Liver (tissue), 9 donors: ENCODE data around the gene INHBC. TPM values are rescaled to one million over a fixed set of nuclear protein-coding genes. Genes with fewer than 3 reads are reported as not detected.

ENCODE experiments used
- DNase-seq: peaks from one replicate; pipeline ENCODE4 v3.0.0-alpha.2; 2017; ENCODE audit warnings: low spot score
- H3K27ac ChIP-seq, 2 donors: one replicate each; pipeline ENCODE4 v1.7.0; 2013; ENCODE audit warnings: inconsistent platforms in 2 of 2, low read length in 2 of 2, control low read depth in 1 of 2, low read depth in 1 of 2, mild to moderate bottlenecking in 1 of 2
- H3K27me3 ChIP-seq, 4 donors: one replicate each; pipeline versions ENCODE4 v1.6.1 to v1.7.0; 2013; ENCODE audit warnings: low read length in 3 of 4, inconsistent platforms in 1 of 4, mild to moderate bottlenecking in 1 of 4, moderate library complexity in 1 of 4; ENCODE audit not compliant: control insufficient read depth in 4 of 4, insufficient read depth in 4 of 4
- H3K36me3 ChIP-seq, 4 donors: one replicate each; pipeline versions ENCODE4 v1.6.1 to v1.7.0; 2013; ENCODE audit warnings: low read length in 3 of 4, mild to moderate bottlenecking in 3 of 4, low read depth in 1 of 4, moderate library complexity in 1 of 4; ENCODE audit not compliant: control insufficient read depth in 4 of 4, insufficient read depth in 3 of 4
- H3K4me1 ChIP-seq, 4 donors: one replicate each; pipeline versions ENCODE4 v1.6.1 to v1.7.0; 2013; ENCODE audit warnings: low read length in 3 of 4, mild to moderate bottlenecking in 3 of 4, moderate library complexity in 1 of 4; ENCODE audit not compliant: control insufficient read depth in 4 of 4, insufficient read depth in 4 of 4
- H3K4me3 ChIP-seq, 3 donors: one replicate each; pipeline versions ENCODE4 v1.6.1 to v1.7.0; 2013; ENCODE audit warnings: low read length in 3 of 3, control low read depth in 1 of 3, low read depth in 1 of 3, mild to moderate bottlenecking in 1 of 3
- H3K9ac ChIP-seq, 2 donors: one replicate each; pipeline ENCODE4 v1.7.0; 2013; ENCODE audit warnings: low read length in 2 of 2, mild to moderate bottlenecking in 2 of 2, moderate library complexity in 2 of 2, control low read depth in 1 of 2, low read depth in 1 of 2
- H3K9me3 ChIP-seq, 4 donors: one replicate each; pipeline versions ENCODE4 v1.6.1 to v1.7.0; 2013; ENCODE audit warnings: low read length in 3 of 4; ENCODE audit not compliant: control insufficient read depth in 4 of 4
- CTCF ChIP-seq: fragments of 150-350 bp; IDR thresholded peaks from 2 replicates; pipeline ENCODE4 v1.5.1; 2017; ENCODE audit warnings: improper control_type of control experiment, low read depth, low read length; ENCODE audit not compliant: missing input control
- EGR1 ChIP-seq, 2 donors: IDR thresholded peaks; 2 replicates each; pipeline ENCODE4 v1.6.1; 2016 to 2018; ENCODE audit warnings: antibody characterized with exemption in 2 of 2, low read depth in 2 of 2
- FOXA1 ChIP-seq: IDR thresholded peaks from 2 replicates; pipeline ENCODE4 v1.6.1; 2016; ENCODE audit warnings: antibody characterized with exemption
- FOXA2 ChIP-seq: IDR thresholded peaks from 2 replicates; pipeline ENCODE4 v1.6.1; 2016; ENCODE audit warnings: antibody characterized with exemption
- GABPA ChIP-seq, 2 donors: IDR thresholded peaks in 1 of 2; conservative IDR thresholded peaks in 1 of 2; 2 replicates each; pipeline ENCODE4 v1.6.1; 2016; ENCODE audit warnings: antibody characterized with exemption in 2 of 2, mild to moderate bottlenecking in 1 of 2, moderate library complexity in 1 of 2
- HNF4A ChIP-seq, 2 donors: conservative IDR thresholded peaks; 2 replicates each; pipeline ENCODE4 v1.6.1; 2016; ENCODE audit warnings: antibody characterized with exemption in 2 of 2, mild to moderate bottlenecking in 2 of 2
- HNF4G ChIP-seq: IDR thresholded peaks from 2 replicates; pipeline ENCODE4 v1.6.1; 2016; ENCODE audit warnings: antibody characterized with exemption
- JUND ChIP-seq, 2 donors: IDR thresholded peaks; 2 replicates each; pipeline ENCODE4 v1.6.1; 2016; ENCODE audit warnings: antibody characterized with exemption in 2 of 2
- MAX ChIP-seq: IDR thresholded peaks from 2 replicates; pipeline ENCODE4 v1.6.1; 2016; ENCODE audit warnings: antibody characterized with exemption
- NR2F2 ChIP-seq: IDR thresholded peaks from 2 replicates; pipeline ENCODE4 v1.6.1; 2016; ENCODE audit warnings: antibody characterized with exemption
- RAD21 ChIP-seq, 2 donors: IDR thresholded peaks; 2 replicates each; pipeline ENCODE4 v1.6.1; 2016; ENCODE audit warnings: antibody characterized with exemption in 2 of 2, mild to moderate bottlenecking in 2 of 2
- SP1 ChIP-seq: IDR thresholded peaks from 2 replicates; pipeline ENCODE4 v1.6.1; 2018; ENCODE audit warnings: antibody characterized with exemption, mild to moderate bottlenecking
- TAF1 ChIP-seq: conservative IDR thresholded peaks from 2 replicates; pipeline ENCODE4 v1.6.1; 2016; ENCODE audit warnings: antibody characterized with exemption, mild to moderate bottlenecking
- YY1 ChIP-seq: IDR thresholded peaks from 2 replicates; pipeline ENCODE4 v1.6.1; 2016; ENCODE audit warnings: antibody characterized with exemption, mild to moderate bottlenecking
- ZBTB33 ChIP-seq: IDR thresholded peaks from 2 replicates; pipeline ENCODE4 v1.6.1; 2016; ENCODE audit warnings: antibody characterized with exemption
- WGBS: extraction: QIAGEN DNeasy Blood & Tissue Kit; methylation state at CpG from one replicate; pipeline ENCODE4 v1.1.7; 2013; 5-methylcytosine and 5-hydroxymethylcytosine counted together
- polyA plus RNA-seq, 2 donors: library from polyadenylated mRNA; stranded (reverse) in 1 of 2; unstranded in 1 of 2; fragments of 200-250 nt in 1 of 2; fragments of >200 nt in 1 of 2; fragmentation: Nextera tagmentation in 1 of 2; extraction: Ambion mirVana in 1 of 2; gene quantifications; one replicate each; pipeline versions ENCODE4 v1.2.1 to v1.2.3, GENCODE V29; 2013 to 2015
- total RNA-seq, 2 donors: library from RNA; depleted of rRNA; stranded (reverse); fragments of >200 nt; gene quantifications; one replicate each; pipeline ENCODE4 v1.2.3, GENCODE V29; 2014
- donor health status: healthy.
- donor health status: healthy.
- donor health status: healthy.
- donor health status: healthy.
- donor health status: healthy.

The INHBC gene
- total and polyA plus RNA-seq, 4 donors: 2.8 to 134 (median 86.7) TPM

DNA sequence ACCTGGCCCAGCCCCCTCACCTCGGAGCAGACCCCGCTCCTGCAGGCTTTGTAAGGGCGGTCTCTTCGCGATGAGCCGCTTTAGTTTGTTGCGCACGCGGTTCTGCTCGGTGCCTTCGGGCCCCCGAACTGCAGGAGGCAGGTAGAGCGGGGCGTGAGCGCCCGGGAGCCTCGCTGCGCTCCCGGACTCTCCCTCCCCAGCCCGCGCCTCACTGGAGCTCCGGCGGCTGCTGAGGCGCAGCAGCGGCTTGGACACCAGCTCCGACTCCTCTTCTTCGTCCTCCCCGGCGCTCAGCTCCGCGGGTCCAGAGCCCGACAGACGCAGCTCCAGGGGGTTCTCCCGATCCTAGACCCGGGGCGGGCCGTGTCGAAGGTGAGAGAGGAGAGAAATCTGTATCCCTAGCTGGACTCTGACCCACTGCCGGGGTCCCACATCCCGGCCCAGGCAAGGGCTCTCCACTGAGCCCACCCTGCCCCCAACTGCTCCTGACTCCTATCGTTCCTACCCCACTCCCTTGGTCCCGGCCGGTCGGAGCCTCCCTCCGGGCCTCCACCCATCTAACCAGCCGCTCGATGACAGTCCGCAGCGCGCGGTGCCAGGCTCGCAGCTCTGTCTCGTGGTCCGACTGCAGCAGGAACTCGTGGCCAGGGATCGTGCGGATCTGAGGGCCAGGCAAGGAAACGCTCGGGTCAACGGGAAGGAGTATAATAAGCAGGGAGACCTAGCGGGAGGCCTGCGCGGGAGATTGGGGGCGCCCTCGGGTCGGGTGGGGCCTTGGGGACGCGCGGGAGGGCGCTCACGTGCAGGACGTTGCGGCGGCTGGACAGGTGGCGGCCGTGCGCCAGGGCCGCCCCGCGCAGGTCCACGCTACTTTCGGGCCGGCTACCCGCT, 40.9 kb downstream of the INHBC start:
- 8% methylated on average over 84 of the region's 84 CpGs for WGBS
- Histone ChIP-seq H3K9ac (no peak overlapping the region), H3K4me1 (peaks cover 4 to 18% (median 12%) of the 10 kb centered on the region in 4 donors), H3K27ac (no peak overlapping the region), H3K27me3 (peaks cover 0 to 6% (median 3%) of the 10 kb centered on the region in 4 donors), H3K4me3 (peak overlapping the region in 2 of 3 donors; percentile 37 to 43), H3K36me3 (peaks cover 0 to 2% (median 0%) of the 10 kb centered on the region in 4 donors), H3K9me3 (no peaks in the 10 kb centered on the region)
- TF ChIP-seq GABPA (IDR thresholded peaks at IDR 0.05 in 1 of 2, conservative IDR thresholded peaks at IDR 0.05 in 1 of 2) (no peak), TAF1 (no peak), HNF4A (conservative IDR thresholded peaks at IDR 0.05) (no peak), RAD21 (IDR thresholded peaks at IDR 0.05) (no peak), FOXA1 (no peak), HNF4G (no peak), SP1 (no peak), YY1 (no peak), JUND (IDR thresholded peaks at IDR 0.05) (no peak), CTCF (no peak), FOXA2 (no peak)
- DNase-seq: no peak

DNA sequence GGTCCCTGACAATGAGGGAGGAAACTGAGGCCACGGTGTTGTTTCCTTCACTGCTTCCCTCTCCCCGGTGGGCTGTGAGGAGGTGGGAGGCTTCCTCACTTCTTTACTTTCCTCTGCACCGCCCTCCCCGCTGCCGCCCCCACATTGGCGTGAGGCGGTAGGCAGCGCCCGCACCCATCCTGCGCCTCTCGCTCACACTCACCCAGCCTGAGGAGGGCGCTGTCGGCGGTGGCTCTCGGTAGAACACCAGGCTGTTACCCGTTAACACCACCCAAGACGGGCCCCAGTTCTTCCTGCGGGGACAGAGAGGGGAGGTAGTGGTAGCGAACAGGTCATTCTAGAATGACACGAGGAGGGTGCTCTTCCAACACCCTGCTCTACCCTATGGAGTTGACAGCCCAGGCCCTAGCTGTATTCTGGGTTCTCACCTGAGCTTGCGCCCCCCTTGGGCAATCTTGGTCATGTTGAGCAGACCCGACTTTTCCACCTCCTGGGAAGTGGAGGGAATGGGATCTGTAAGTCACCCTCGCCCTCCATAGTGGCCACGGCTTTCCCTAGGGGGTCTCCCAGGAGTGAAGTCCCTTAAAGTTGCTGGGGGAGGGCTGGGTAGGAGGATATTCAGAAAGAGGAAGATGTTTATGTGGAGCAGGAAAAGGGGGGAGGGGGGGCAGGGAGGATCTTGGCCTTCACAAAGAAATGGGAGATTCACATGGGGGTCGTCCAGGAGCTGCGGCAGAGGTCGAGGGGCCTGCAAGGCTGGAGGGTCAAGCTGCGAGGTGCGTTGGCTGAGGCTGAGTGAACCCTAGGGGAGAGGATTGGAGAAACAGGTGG, 41.8 kb downstream of the INHBC start:
- DNase-seq: no peak
- Histone ChIP-seq H3K4me1 (peaks cover 4 to 17% (median 12%) of the 10 kb centered on the region in 4 donors), H3K36me3 (peaks cover 0 to 2% (median 0%) of the 10 kb centered on the region in 4 donors), H3K27me3 (peaks cover 0 to 6% (median 3%) of the 10 kb centered on the region in 4 donors), H3K9ac (no peak overlapping the region), H3K27ac (peak overlapping the region; percentile 64 to 79), H3K9me3 (no peaks in the 10 kb centered on the region), H3K4me3 (peak overlapping the region in 2 of 3 donors; percentile 37 to 43)
- no peak for TF ChIP-seq SP1
- 25% methylated on average over 29 of the region's 29 CpGs for WGBS

- no peak overlapping the region for H3K9ac ChIP-seq
- no peak for DNase-seq
- WGBS: 76% methylated on average over 15 of the region's 15 CpGs
- peaks cover 0 to 6% (median 3%) of the 10 kb centered on the region in 4 donors for H3K27me3 ChIP-seq
- no peaks in the 10 kb centered on the region for H3K9me3 ChIP-seq
- H3K36me3 ChIP-seq: peaks cover 0 to 2% (median 0%) of the 10 kb centered on the region in 4 donors
- H3K4me3 ChIP-seq: peak overlapping the region in 2 of 3 donors; percentile 2 to 12
- H3K4me1 ChIP-seq: peaks cover 4 to 17% (median 12%) of the 10 kb centered on the region in 4 donors
- H3K27ac ChIP-seq: peak overlapping the region; percentile 64 to 79
- TF ChIP-seq EGR1 (IDR thresholded peaks at IDR 0.05; ENCODE audit: low read depth in 2 of 2) (no peak), NR2F2 (no peak), HNF4A (conservative IDR thresholded peaks at IDR 0.05) (no peak), MAX (no peak), SP1 (no peak), RAD21 (IDR thresholded peaks at IDR 0.05) (no peak), ZBTB33 (no peak)
These were observed 42.6 kb downstream of the INHBC start for GRCh38 chr12:57476993-57477709.
